HepG2 (cell line): ENCODE measurements around the gene B4GALT7. TPM values are rescaled to one million over a fixed set of nuclear protein-coding genes. Genes with fewer than 3 reads are reported as not detected.

Experiments used
- ATAC-seq: fragments of 200-7000 bp; cut with Tn5 transposase; 3 replicates; pipeline ENCODE4 v1.9.1; 2020; ENCODE audit warnings: mild to moderate bottlenecking, moderate library complexity
- BruUV-seq: library from RNA; stranded (reverse); fragments of 400-500 nt; replicated peaks from 2 replicates; lab custom pipeline; 2021; lab: Mats Ljungman, UMichigan
- CTCF ChIA-PET: fragments of 300-600 bp; formaldehyde crosslinking; extraction: SDS; loops from one replicate; lab custom pipeline; 2021; ENCODE audit warnings: low total read pairs, inconsistent platforms, low intra/inter-chr PET ratio; lab: Yijun Ruan, JAX
- POLR2A ChIA-PET: fragments of 350-600 bp; sonication (Branson Sonifier 250); formaldehyde crosslinking; loops from one replicate; lab custom pipeline; 2020; ENCODE audit warnings: antibody characterized with exemption, inconsistent platforms; lab: Yijun Ruan, JAX
- DNase-seq: peaks from one replicate; pipeline ENCODE4 v3.0.0-alpha.2; 2015; ENCODE audit warnings: low spot score
- FAIRE-seq: peaks from 3 replicates; lab custom pipeline; 2011; peaks lifted over from hg19 to GRCh38; lab: Jason Lieb, UNC
- H2AFZ ChIP-seq: one replicate; pipeline ENCODE4 v1.6.1; 2011; ENCODE audit warnings: low read length, inconsistent platforms
- H3K27ac ChIP-seq: fragments of 300-600 bp; 3 replicates; pipeline ENCODE4 v1.8.0; 2011; ENCODE audit warnings: mixed run types, mild to moderate bottlenecking, mixed read lengths, low read length, inconsistent platforms; ENCODE audit not compliant: insufficient read depth; ENCODE audit errors: extremely low read length
- H3K27me3 ChIP-seq, 2 experiments: fragments of 200-600 bp in 1 of 2; 2 replicates in 1 of 2; 3 replicates in 1 of 2; pipeline versions ENCODE4 v1.6.0 to v1.8.0; 2011; ENCODE audit warnings: low read length in 2 of 2, mild to moderate bottlenecking in 2 of 2, moderate library complexity in 2 of 2, inconsistent platforms in 1 of 2; ENCODE audit not compliant: insufficient read depth in 2 of 2, control insufficient read depth in 1 of 2
- H3K36me3 ChIP-seq, 2 experiments: fragments of 200-600 bp in 1 of 2; replicated peaks in 1 of 2; 2 replicates in 1 of 2; 3 replicates in 1 of 2; pipeline versions ENCODE4 v1.5.1 to v1.8.0; 2011; ENCODE audit warnings: low read length in 2 of 2, inconsistent platforms in 1 of 2; ENCODE audit not compliant: insufficient read depth in 2 of 2, control insufficient read depth in 1 of 2
- H3K4me1 ChIP-seq: 2 replicates; pipeline ENCODE4 v1.5.1; 2012; ENCODE audit warnings: low read length, inconsistent platforms; ENCODE audit not compliant: insufficient read depth
- H3K4me2 ChIP-seq: 2 replicates; pipeline ENCODE4 v1.6.0; 2011; ENCODE audit warnings: low read depth, low read length, inconsistent platforms
- H3K4me3 ChIP-seq, 3 experiments: fragments of 200-600 bp in 1 of 3; sonication (generic), shearing (Covaris generic) in 1 of 3; replicated peaks in 1 of 3; 2 replicates each; pipeline ENCODE4 v1.5.1; 2011 to 2016; ENCODE audit warnings: low read length in 3 of 3, inconsistent platforms in 2 of 3, low read depth in 2 of 3, mild to moderate bottlenecking in 2 of 3, control low read depth in 1 of 3, mixed read lengths in 1 of 3; ENCODE audit not compliant: insufficient read depth in 1 of 3
- H3K79me2 ChIP-seq: one replicate; pipeline ENCODE4 v1.6.1; 2011; ENCODE audit warnings: low read length, inconsistent platforms; ENCODE audit not compliant: insufficient read depth
- H3K9ac ChIP-seq: 2 replicates; pipeline ENCODE4 v1.6.0; 2011; ENCODE audit warnings: mild to moderate bottlenecking, low read depth, low read length, inconsistent platforms; ENCODE audit not compliant: insufficient read depth
- H3K9me3 ChIP-seq: 2 replicates; pipeline ENCODE4 v1.5.1; 2012; ENCODE audit warnings: mild to moderate bottlenecking, low read length
- H4K20me1 ChIP-seq: 2 replicates; pipeline ENCODE4 v1.6.0; 2011; ENCODE audit warnings: inconsistent platforms, mild to moderate bottlenecking, low read length, moderate library complexity; ENCODE audit not compliant: insufficient read depth
- GRHL1 ChIP-seq: sonication (generic); formaldehyde crosslinking; conservative IDR thresholded peaks from 2 replicates; pipeline ENCODE4 v1.8.0; 2022; ENCODE audit warnings: missing genetic modification reagents
- POLR2A ChIP-seq, 2 experiments: IDR thresholded peaks; 2 replicates each; pipeline ENCODE4 v1.6.1; 2011; ENCODE audit warnings: low read depth in 2 of 2, low read length in 2 of 2, mild to moderate bottlenecking in 1 of 2, moderate library complexity in 1 of 2; ENCODE audit not compliant: insufficient read depth in 1 of 2
- YEATS2 ChIP-seq: sonication (generic); formaldehyde crosslinking; IDR thresholded peaks from 2 replicates; pipeline ENCODE4 v1.4.0; 2020; ENCODE audit warnings: missing genetic modification reagents, borderline replicate concordance
- ZNF614 ChIP-seq: IDR thresholded peaks from 2 replicates; pipeline ENCODE4 v1.6.1; 2018; ENCODE audit warnings: missing biosample characterization, missing genetic modification reagents, inconsistent platforms, borderline replicate concordance
- ZNF7 ChIP-seq: IDR thresholded peaks from 2 replicates; pipeline ENCODE4 v1.6.1; 2016; ENCODE audit warnings: missing biosample characterization, missing genetic modification reagents
- ZSCAN21 ChIP-seq: sonication (generic); formaldehyde crosslinking; IDR thresholded peaks from 2 replicates; pipeline ENCODE4 v1.8.0; 2022; ENCODE audit warnings: mild to moderate bottlenecking, missing genetic modification reagents, moderate library complexity, borderline replicate concordance
- ZSCAN25 ChIP-seq: sonication (generic); formaldehyde crosslinking; IDR thresholded peaks from 2 replicates; pipeline ENCODE4 v1.8.0; 2022; ENCODE audit warnings: mild to moderate bottlenecking, missing genetic modification reagents
- WGBS: methylation state at CpG from one replicate; pipeline ENCODE4 v1.1.6; 2017; ENCODE audit warnings: low lambda C conversion rate; 5-methylcytosine and 5-hydroxymethylcytosine counted together
- in situ Hi-C: cut with HindIII; loops from 2 replicates; pipeline ENCODE4 v1.10.0; 2017; ENCODE audit warnings: low pct_unique_long_range_greater_than_20kb; ENCODE audit not compliant: extremely low pct_ligation_motif_present
- intact Hi-C: fragments of 100-400 bp; cut with micrococcal nuclease; formaldehyde crosslinking; loops from one replicate; pipeline ENCODE4 v1.10.0; 2022; ENCODE audit not compliant: unreplicated experiment
- polyA plus RNA-seq, 8 experiments: library from polyadenylated mRNA; depleted of rRNA in 3 of 8; stranded (reverse) in 7 of 8; unstranded in 1 of 8; fragments of >200 nt; fragmentation: Illumina TruSeq in 4 of 8; extraction: Trizol in 4 of 8; gene quantifications; 2 replicates each; pipeline versions ENCODE4 v1.2.1 to v1.2.3, GENCODE V29; 2011 to 2016; ENCODE audit warnings: low read depth in 4 of 8, missing spikeins in 1 of 8, mixed read lengths in 1 of 8; ENCODE audit not compliant: insufficient read depth in 1 of 8
- total RNA-seq, 5 experiments: library from RNA; depleted of rRNA; stranded (reverse); fragments of >200 nt; fragmentation: Illumina TruSeq; extraction: Trizol; gene quantifications; 2 replicates each; pipeline ENCODE4 v1.2.3, GENCODE V29; 2016; ENCODE audit warnings: low read depth in 1 of 5

Gene B4GALT7
- total and polyA plus RNA-seq, 2 of the 13 experiments (the other 11 are each of a cell fraction or from before 2014, with no cell fraction given) = 16.4 to 20.5 TPM

DNA sequence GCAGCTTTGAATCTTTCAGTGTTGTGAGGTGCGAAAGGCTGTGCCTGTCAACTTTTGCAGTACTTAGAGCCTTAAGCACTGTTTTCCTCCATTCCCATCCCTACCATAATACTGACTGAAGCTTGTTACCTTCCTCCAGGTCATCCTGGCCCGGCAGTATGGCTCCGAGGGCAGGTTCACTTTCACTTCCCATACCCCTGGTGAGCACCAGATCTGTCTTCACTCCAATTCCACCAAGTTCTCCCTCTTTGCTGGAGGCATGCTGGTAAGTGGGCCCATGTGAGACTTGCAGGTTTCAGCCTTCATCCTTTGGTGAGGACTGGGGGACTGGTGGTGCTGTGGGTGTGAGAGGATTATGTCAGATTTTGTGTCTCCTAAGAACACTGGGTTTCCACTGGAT, 6.4 kb upstream of the B4GALT7 start (continued):
- TF ChIP-seq GRHL1 (CRISPR knock-in tag) = no peak
- TF ChIP-seq ZNF7 (CRISPR knock-in tag) = no peak
- TF ChIP-seq, all 625 proteins: peak for 0

DNA sequence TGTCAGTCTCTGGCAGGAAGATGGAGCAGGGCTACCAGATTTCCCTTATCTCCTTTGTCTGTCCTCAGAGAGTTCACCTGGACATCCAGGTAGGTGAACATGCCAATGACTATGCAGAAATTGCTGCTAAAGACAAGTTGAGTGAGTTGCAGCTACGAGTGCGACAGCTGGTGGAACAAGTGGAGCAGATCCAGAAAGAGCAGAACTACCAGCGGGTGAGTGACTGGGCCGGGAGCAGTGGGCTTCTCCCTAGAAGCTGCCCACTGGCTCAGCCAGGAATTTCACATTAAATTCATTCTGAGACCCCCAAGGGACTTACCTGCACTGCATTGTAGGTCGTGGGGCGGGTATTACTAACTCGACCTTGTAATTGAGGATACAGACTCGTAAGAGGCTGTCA, 5.9 kb upstream of the B4GALT7 start:
- Histone ChIP-seq H3K4me2 (no peak overlapping the region), H3K79me2 (peaks cover 20% of the 10 kb centered on the region), H3K9me3 (no peaks in the 10 kb centered on the region), H3K4me3 (no peak overlapping the region), H3K36me3 (peaks cover 24 to 34% of the 10 kb centered on the region in 2 experiments), H3K27ac (no peak overlapping the region), H3K4me1 (peaks cover 36% of the 10 kb centered on the region), H2AFZ (no peak overlapping the region), H3K27me3 (no peaks in the 10 kb centered on the region; a peak in 1 of 5 replicates), H4K20me1 (no peaks in the 10 kb centered on the region), H3K9ac (no peak overlapping the region)
- DNase-seq (no peak), FAIRE-seq (no peak), ATAC-seq (no peak)
- no TSS peak for BruUV-seq
- ChIA-PET CTCF (no interaction called here), POLR2A (no interaction called here)
- 100% methylated on average over 4 of the region's 8 CpGs for WGBS
- in situ Hi-C loops = no loop called here
- intact Hi-C loops = loop anchor here (5.0 kb wide), 1 partner anchor 47 kb away; no protein-coding TSS in a partner anchor
- TF ChIP-seq ZNF614 (CRISPR knock-in tag) (no peak), ZSCAN25 (CRISPR knock-in tag) (no peak)

GRCh38 chr5:177595026-177595585, 4.8 kb upstream of the B4GALT7 start:
- ChIA-PET CTCF (no interaction called here), POLR2A (no interaction called here)
- peaks cover 24 to 34% of the 10 kb centered on the region in 2 experiments for H3K36me3 ChIP-seq
- no peaks in the 10 kb centered on the region for H3K9me3 ChIP-seq
- 94% methylated on average over 6 of the region's 8 CpGs for WGBS
- intact Hi-C loops (no loop called here), in situ Hi-C loops (no loop called here)
- H3K4me1 ChIP-seq = peaks cover 32% of the 10 kb centered on the region
- H3K9ac ChIP-seq = no peak overlapping the region
- no TSS peak for BruUV-seq
- no peaks in the 10 kb centered on the region for H4K20me1 ChIP-seq
- TF ChIP-seq ZSCAN21 (no peak), POLR2A (IDR thresholded peaks at IDR 0.05; ENCODE audit: insufficient read depth in 1 of 2, low read depth in 2 of 2, low read length in 2 of 2) (peak in 1 of 2 experiments; percentile 55; a peak in 1 of 4 replicates), YEATS2 (CRISPR knock-in tag) (no peak)
- no peak overlapping the region for H3K4me3 ChIP-seq
- H3K27ac ChIP-seq = no peak overlapping the region
- DNase-seq = no peak
- no peak overlapping the region for H3K4me2 ChIP-seq
- H3K27me3 ChIP-seq = no peaks in the 10 kb centered on the region; a peak in 1 of 5 replicates
- no peak for ATAC-seq
- H3K79me2 ChIP-seq = peaks cover 20% of the 10 kb centered on the region
- no peak overlapping the region for H2AFZ ChIP-seq
- no peak for FAIRE-seq
